H9 (cell line): ENCODE measurements around the gene MYOM1. TPM values are rescaled to one million over a fixed set of nuclear protein-coding genes. Genes with fewer than 3 reads are reported as not detected.

Source experiments
- DNase-seq: peaks from one replicate; pipeline ENCODE4 v3.0.0-alpha.2; 2017
- H2AFZ ChIP-seq: one replicate; pipeline ENCODE4 v1.6.1; 2013; ENCODE audit warnings: mild to moderate bottlenecking, low read length, control low read depth, moderate library complexity
- H2AK5ac ChIP-seq: 2 replicates; pipeline ENCODE4 v1.6.1; 2013; ENCODE audit warnings: low read length, control low read depth, mixed read lengths; ENCODE audit not compliant: insufficient read length
- H2BK120ac ChIP-seq: one replicate; pipeline ENCODE4 v1.6.1; 2013; ENCODE audit warnings: low read depth, mild to moderate bottlenecking, low read length, control low read depth, inconsistent platforms; ENCODE audit not compliant: poor library complexity, severe bottlenecking
- H2BK12ac ChIP-seq: 2 replicates; pipeline ENCODE4 v1.6.1; 2013; ENCODE audit warnings: low read length, control low read depth, mixed read lengths, low read depth; ENCODE audit not compliant: insufficient read length
- H2BK15ac ChIP-seq: 2 replicates; pipeline ENCODE4 v1.6.1; 2013; ENCODE audit warnings: low read depth, low read length, control low read depth
- H2BK20ac ChIP-seq: one replicate; pipeline ENCODE4 v1.6.1; 2013; ENCODE audit warnings: low read depth, mild to moderate bottlenecking, low read length, control low read depth, inconsistent platforms; ENCODE audit not compliant: poor library complexity, severe bottlenecking
- H2BK5ac ChIP-seq: 2 replicates; pipeline ENCODE4 v1.6.1; 2013; ENCODE audit warnings: low read length, control low read depth, mixed read lengths; ENCODE audit not compliant: insufficient read length
- H3K14ac ChIP-seq: 2 replicates; pipeline ENCODE4 v1.6.1; 2013; ENCODE audit warnings: low read length, control low read depth; ENCODE audit not compliant: insufficient read depth
- H3K18ac ChIP-seq: 2 replicates; pipeline ENCODE4 v1.6.1; 2013; ENCODE audit warnings: low read depth, mild to moderate bottlenecking, mixed read lengths, low read length, control low read depth; ENCODE audit not compliant: insufficient read length
- H3K23ac ChIP-seq: 2 replicates; pipeline ENCODE4 v1.6.1; 2013; ENCODE audit warnings: low read length, control low read depth, mixed read lengths, low read depth; ENCODE audit not compliant: insufficient read length
- H3K23me2 ChIP-seq: 2 replicates; pipeline ENCODE4 v1.6.1; 2013; ENCODE audit warnings: low read depth, mild to moderate bottlenecking, mixed read lengths, low read length, control low read depth; ENCODE audit not compliant: insufficient read length, poor library complexity, severe bottlenecking
- H3K27ac ChIP-seq: 2 replicates; pipeline ENCODE4 v1.5.1; 2013; ENCODE audit warnings: low read length, control low read depth, mixed read lengths, low read depth; ENCODE audit not compliant: insufficient read length
- H3K27me3 ChIP-seq: 2 replicates; pipeline ENCODE4 v1.6.1; 2013; ENCODE audit warnings: low read length, control low read depth, inconsistent platforms; ENCODE audit not compliant: insufficient read depth
- H3K4ac ChIP-seq: 2 replicates; pipeline ENCODE4 v1.6.1; 2013; ENCODE audit warnings: low read depth, mild to moderate bottlenecking, control low read depth, inconsistent platforms, low read length, moderate library complexity
- H3K4me1 ChIP-seq: 2 replicates; pipeline ENCODE4 v1.6.1; 2013; ENCODE audit warnings: low read length, control low read depth, inconsistent platforms; ENCODE audit not compliant: insufficient read depth
- H3K4me2 ChIP-seq: 2 replicates; pipeline ENCODE4 v1.6.1; 2013; ENCODE audit warnings: low read length, control low read depth, mixed read lengths; ENCODE audit not compliant: insufficient read length, insufficient read depth
- H3K56ac ChIP-seq: 2 replicates; pipeline ENCODE4 v1.6.1; 2013; ENCODE audit warnings: low read depth, mild to moderate bottlenecking, mixed read lengths, low read length, control low read depth; ENCODE audit not compliant: insufficient read length
- H3K79me1 ChIP-seq: 2 replicates; pipeline ENCODE4 v1.6.1; 2013; ENCODE audit warnings: low read depth, mild to moderate bottlenecking, moderate library complexity, low read length, control low read depth, inconsistent platforms; ENCODE audit not compliant: insufficient read depth, poor library complexity, severe bottlenecking
- H3K79me2 ChIP-seq: 2 replicates; pipeline ENCODE4 v1.6.1; 2013; ENCODE audit warnings: low read length, control low read depth, inconsistent platforms; ENCODE audit not compliant: insufficient read depth
- H3K9ac ChIP-seq: 2 replicates; pipeline ENCODE4 v1.6.1; 2013; ENCODE audit warnings: low read length, control low read depth, mixed read lengths; ENCODE audit not compliant: insufficient read length; ENCODE audit errors: extremely low read depth
- H3K9me3 ChIP-seq: one replicate; pipeline ENCODE4 v1.6.1; 2013; ENCODE audit warnings: low read depth, low read length, inconsistent platforms; ENCODE audit not compliant: control insufficient read depth
- H3T11ph ChIP-seq: one replicate; pipeline ENCODE4 v1.6.1; 2013; ENCODE audit warnings: mild to moderate bottlenecking, low read length, control low read depth, inconsistent platforms
- H4K20me1 ChIP-seq: one replicate; pipeline ENCODE4 v1.6.1; 2013; ENCODE audit not compliant: control insufficient read depth, insufficient read length, insufficient read depth
- H4K5ac ChIP-seq: 2 replicates; pipeline ENCODE4 v1.6.1; 2013; ENCODE audit warnings: low read depth, mild to moderate bottlenecking, mixed read lengths, low read length, control low read depth; ENCODE audit not compliant: insufficient read length
- H4K8ac ChIP-seq: replicated peaks from 2 replicates; pipeline ENCODE4 v1.6.1; 2013; ENCODE audit warnings: low read length, control low read depth, mixed read lengths, low read depth; ENCODE audit not compliant: insufficient read length
- H4K91ac ChIP-seq: 2 replicates; pipeline ENCODE4 v1.6.1; 2013; ENCODE audit warnings: low read depth, mild to moderate bottlenecking, moderate library complexity, mixed read lengths, low read length, control low read depth; ENCODE audit not compliant: insufficient read length
- H3K27ac Mint-ChIP-seq, 3 experiments: 2 replicates in 2 of 3; 3 replicates in 1 of 3; pipeline ENCODE4 v1.8.0; 2020 to 2021; ENCODE audit warnings: mixed read lengths in 3 of 3, mild to moderate bottlenecking in 1 of 3, moderate library complexity in 1 of 3
- H3K27me3 Mint-ChIP-seq: 2 replicates; pipeline ENCODE4 v1.8.0; 2021; ENCODE audit warnings: low read depth, mild to moderate bottlenecking, moderate library complexity, mixed read lengths
- H3K36me3 Mint-ChIP-seq, 3 experiments: 2 replicates in 2 of 3; 3 replicates in 1 of 3; pipeline ENCODE4 v1.8.0; 2020 to 2021; ENCODE audit warnings: low read depth in 3 of 3, mixed read lengths in 3 of 3; ENCODE audit not compliant: insufficient read depth in 1 of 3
- H3K4me1 Mint-ChIP-seq, 2 experiments: 2 replicates each; pipeline ENCODE4 v1.8.0; 2020; ENCODE audit warnings: mixed read lengths in 2 of 2
- H3K4me3 Mint-ChIP-seq, 2 experiments: 2 replicates in 1 of 2; 3 replicates in 1 of 2; pipeline ENCODE4 v1.8.0; 2020 to 2021; ENCODE audit warnings: mild to moderate bottlenecking in 2 of 2, mixed read lengths in 2 of 2, moderate library complexity in 1 of 2
- H3K9me3 Mint-ChIP-seq, 2 experiments: 2 replicates in 1 of 2; 3 replicates in 1 of 2; pipeline ENCODE4 v1.8.0; 2020; ENCODE audit warnings: mild to moderate bottlenecking in 2 of 2, mixed read lengths in 2 of 2, moderate library complexity in 1 of 2
- CTCF ChIP-seq: fragments of 200-600 bp; sonication (generic); conservative IDR thresholded peaks from 3 replicates; pipeline ENCODE4 v1.8.0; 2021; ENCODE audit warnings: antibody characterized with exemption, mild to moderate bottlenecking
- WGBS: extraction: QIAGEN DNeasy Blood & Tissue Kit; methylation state at CpG from one replicate; pipeline ENCODE4 v1.1.7; 2013; ENCODE audit warnings: missing lambda C conversion rate, low lambda C conversion rate, mixed read lengths; ENCODE audit not compliant: insufficient read length; ENCODE audit errors: extremely low coverage; 5-methylcytosine and 5-hydroxymethylcytosine counted together
- total RNA-seq: library from RNA; stranded (reverse); gene quantifications from 2 replicates; pipeline ENCODE4 v1.2.1, GENCODE V29; 2021

Gene MYOM1
- total RNA-seq, 1 experiment from 2014 or later, result 0.17 TPM

GRCh38 chr18:3183103-3183717, 36.6 kb downstream of the MYOM1 start:
- no peaks in the 10 kb centered on the region for H3K79me1 ChIP-seq
- no peaks in the 10 kb centered on the region for H3K23me2 ChIP-seq
- H2AFZ ChIP-seq, result no peak overlapping the region
- H3K4me3 Mint-ChIP-seq, result no peak overlapping the region
- H3K4me1 ChIP-seq, result no peaks in the 10 kb centered on the region; the same call in 1 of the 2 replicates
- no peaks in the 10 kb centered on the region for H3K79me2 ChIP-seq
- no peak overlapping the region for H2BK15ac ChIP-seq
- no peak overlapping the region for H3K14ac ChIP-seq
- WGBS, result no CpG with 5 or more reads among the region's 15 CpGs
- no peak for TF ChIP-seq CTCF
- no peak overlapping the region for H2BK5ac ChIP-seq
- no peak overlapping the region for H2BK120ac ChIP-seq
- H3K4me1 Mint-ChIP-seq, result peaks cover 14 to 19% of the 10 kb centered on the region in 2 experiments
- H3K9me3 ChIP-seq, result no peaks in the 10 kb centered on the region
- H3K9ac ChIP-seq, result no peak overlapping the region
- no peak overlapping the region for H4K5ac ChIP-seq
- no peak overlapping the region for H3K27ac ChIP-seq
- no peak overlapping the region for H3K56ac ChIP-seq
- H3K9me3 Mint-ChIP-seq, result no peaks in the 10 kb centered on the region; a peak in 1 of 5 replicates
- H4K91ac ChIP-seq, result no peak overlapping the region
- H2BK12ac ChIP-seq, result no peak overlapping the region
- no peak overlapping the region for H3K4me2 ChIP-seq
- no peaks in the 10 kb centered on the region for H4K20me1 ChIP-seq
- DNase-seq, result no peak
- no peak overlapping the region for H4K8ac ChIP-seq
- no peak overlapping the region; a peak in 1 of 7 replicates for H3K27ac Mint-ChIP-seq
- H3K27me3 ChIP-seq, result no peaks in the 10 kb centered on the region; the same call in 1 of the 2 replicates
- H3K18ac ChIP-seq, result no peak overlapping the region
- no peaks in the 10 kb centered on the region for H3K27me3 Mint-ChIP-seq
- no peak overlapping the region for H2BK20ac ChIP-seq
- no peak overlapping the region for H2AK5ac ChIP-seq
- H3T11ph ChIP-seq, result no peak overlapping the region
- no peaks in the 10 kb centered on the region for H3K36me3 Mint-ChIP-seq
- no peak overlapping the region for H3K4ac ChIP-seq
- H3K23ac ChIP-seq, result no peak overlapping the region
